ENCODE measurements around the gene TAMM41.

DNA sequence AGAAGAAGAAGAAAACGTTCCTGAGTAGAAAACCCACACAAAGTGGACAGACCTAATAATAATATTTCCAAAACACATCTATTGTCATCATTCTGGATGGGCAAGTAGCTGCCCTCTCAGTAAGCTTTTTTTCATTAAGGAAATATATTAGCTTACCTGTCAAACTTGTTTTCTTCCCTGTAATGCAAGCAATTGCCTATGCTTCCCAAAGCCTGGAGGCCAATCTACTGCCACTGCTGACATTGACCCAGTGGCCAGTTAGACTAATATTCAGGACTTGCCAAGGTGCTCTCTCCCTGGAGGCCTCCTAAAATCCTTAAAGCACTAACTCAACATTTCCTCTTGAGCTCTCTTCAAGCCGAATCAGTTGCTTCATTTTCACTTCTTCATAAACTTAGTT lies 86.7 kb downstream of the TAMM41 start:
- TF ChIP-seq ZNF274 (IDR thresholded peaks at IDR 0.05; ENCODE audit: low read depth, low read length) (no peak), YY1 (IDR thresholded peaks at IDR 0.05; ENCODE audit: insufficient read depth, insufficient read length) (no peak), SUZ12 (IDR thresholded peaks at IDR 0.05; ENCODE audit: extremely low read depth, insufficient read depth, insufficient read length) (no peak)
